ENCODE measurements around the gene SMG6. TPM values are rescaled to one million over a fixed set of nuclear protein-coding genes. Genes with fewer than 3 reads are reported as not detected.

The SMG6 gene
- total and polyA plus RNA-seq, 2 donors (not counting 1 experiment from before 2014, with no cell fraction given): 10.6 to 35.5 TPM

DNA sequence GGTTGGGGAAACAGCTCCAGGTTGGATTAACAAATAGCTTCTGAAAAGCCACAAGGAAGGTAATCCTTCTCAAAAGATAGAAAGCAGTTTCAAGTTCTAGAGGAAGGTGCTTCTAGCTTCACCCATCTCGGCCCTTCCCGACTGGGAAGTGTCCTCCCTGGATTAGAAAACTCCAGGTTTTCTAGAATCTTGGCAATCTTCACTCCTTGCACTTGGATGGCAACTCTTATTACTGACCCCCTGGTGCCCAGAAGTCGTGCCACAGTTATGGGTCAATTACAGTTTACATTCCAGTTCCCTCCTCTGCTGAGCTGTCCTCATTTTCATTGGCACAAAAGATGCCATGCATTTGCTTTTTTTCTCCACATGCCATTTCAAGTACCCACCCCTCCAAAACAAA lies 65.6 kb downstream of the SMG6 start:
- Histone ChIP-seq H4K20me1 (ENCODE audit: control insufficient read depth, insufficient read depth, low read length, poor library complexity, severe bottlenecking) (no peaks in the 10 kb centered on the region), H3K27me3 (replicated peaks in 1 of 4; ENCODE audit: control extremely low read depth in 1 of 4, control insufficient read depth in 3 of 4, insufficient read depth in 4 of 4, low read length in 3 of 4) (no peaks in the 10 kb centered on the region), H3K27ac (ENCODE audit: low read length in 2 of 2) (no peak overlapping the region), H3K9me3 (ENCODE audit: control extremely low read depth in 1 of 3, control insufficient read depth in 2 of 3, insufficient read depth in 1 of 3, low read length in 2 of 3) (no peaks in the 10 kb centered on the region), H3K4me1 (ENCODE audit: control insufficient read depth in 2 of 2, insufficient read depth in 2 of 2, low read length in 2 of 2) (peaks cover 12 to 25% of the 10 kb centered on the region in 2 donors), H2AFZ (ENCODE audit: insufficient read depth, low read depth, low read length, poor library complexity, severe bottlenecking) (no peak overlapping the region), H3K9ac (ENCODE audit: low read length) (no peak overlapping the region), H3K4me3 (ENCODE audit: control extremely low read depth in 1 of 5, extremely low read depth in 1 of 5, insufficient read depth in 1 of 5, low read depth in 2 of 5, low read length in 4 of 5) (no peak overlapping the region), H3K79me2 (ENCODE audit: control insufficient read depth, insufficient read depth, low read length) (peaks cover 10% of the 10 kb centered on the region), H3K36me3 (replicated peaks in 1 of 2; ENCODE audit: control extremely low read depth in 1 of 2, control insufficient read depth in 1 of 2, extremely low read depth in 1 of 2, insufficient read depth in 2 of 2, low read length in 1 of 2) (peaks cover 7 to 27% of the 10 kb centered on the region in 2 experiments), H3K4me2 (replicated peaks; ENCODE audit: low read depth, low read length, poor library complexity, severe bottlenecking) (no peak overlapping the region)
- peaks cover 22% of the 10 kb centered on the region for H3K4me1 Mint-ChIP-seq
- POLR2A ChIA-PET: no interaction called here
- no peak overlapping the region for H3K4me3 Mint-ChIP-seq
- ATAC-seq (ENCODE audit: low read depth): no peak
- intact Hi-C loops (cut with micrococcal nuclease): no loop called here
- WGBS (ENCODE audit: insufficient coverage): 98% methylated on average over 3 of the region's 3 CpGs
- CTCF ChIA-PET: interaction anchor here (0.9 to 1.7 kb wide), 2 partner anchors 182 to 183 kb away, joined by 4 to 6 read pairs; partner anchors contain the start of gene HIC1
- no peak overlapping the region for H3K27ac Mint-ChIP-seq
- no peaks in the 10 kb centered on the region for H3K27me3 Mint-ChIP-seq
- DNase-seq: no peak
- no peaks in the 10 kb centered on the region for H3K9me3 Mint-ChIP-seq (ENCODE audit: insufficient read depth)
- TF ChIP-seq EZH2 (IDR thresholded peaks at IDR 0.05; ENCODE audit: borderline replicate concordance, insufficient read depth, low read depth, low read length, poor library complexity, severe bottlenecking): no peak
- TF ChIP-seq, protein P1, sequence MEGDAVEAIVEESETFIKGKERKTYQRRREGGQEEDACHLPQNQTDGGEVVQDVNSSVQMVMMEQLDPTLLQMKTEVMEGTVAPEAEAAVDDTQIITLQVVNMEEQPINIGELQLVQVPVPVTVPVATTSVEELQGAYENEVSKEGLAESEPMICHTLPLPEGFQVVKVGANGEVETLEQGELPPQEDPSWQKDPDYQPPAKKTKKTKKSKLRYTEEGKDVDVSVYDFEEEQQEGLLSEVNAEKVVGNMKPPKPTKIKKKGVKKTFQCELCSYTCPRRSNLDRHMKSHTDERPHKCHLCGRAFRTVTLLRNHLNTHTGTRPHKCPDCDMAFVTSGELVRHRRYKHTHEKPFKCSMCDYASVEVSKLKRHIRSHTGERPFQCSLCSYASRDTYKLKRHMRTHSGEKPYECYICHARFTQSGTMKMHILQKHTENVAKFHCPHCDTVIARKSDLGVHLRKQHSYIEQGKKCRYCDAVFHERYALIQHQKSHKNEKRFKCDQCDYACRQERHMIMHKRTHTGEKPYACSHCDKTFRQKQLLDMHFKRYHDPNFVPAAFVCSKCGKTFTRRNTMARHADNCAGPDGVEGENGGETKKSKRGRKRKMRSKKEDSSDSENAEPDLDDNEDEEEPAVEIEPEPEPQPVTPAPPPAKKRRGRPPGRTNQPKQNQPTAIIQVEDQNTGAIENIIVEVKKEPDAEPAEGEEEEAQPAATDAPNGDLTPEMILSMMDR (IDR thresholded peaks at IDR 0.05): no peak

DNA sequence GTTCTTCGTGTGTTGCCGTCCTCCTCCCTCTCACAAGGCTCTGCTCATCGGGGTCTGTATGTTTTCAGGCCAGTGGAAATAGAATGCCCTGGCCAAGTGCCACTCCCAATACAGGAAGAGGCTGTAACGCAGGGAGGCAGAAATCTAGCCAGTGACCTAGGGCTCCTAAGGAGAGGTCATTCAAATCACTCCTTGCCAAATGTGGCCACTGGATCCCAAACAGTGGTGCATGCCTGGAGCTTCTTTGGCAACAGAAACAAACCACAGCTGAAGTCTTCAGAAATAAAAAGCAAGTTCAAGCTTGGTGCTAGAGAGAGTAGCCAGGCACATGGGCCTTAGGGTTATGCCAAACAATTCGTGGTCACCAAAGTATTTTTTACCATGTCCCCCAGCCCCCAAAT lies 66.1 kb downstream of the SMG6 start:
- DNase-seq (no peak), ATAC-seq (ENCODE audit: low read depth) (no peak)
- Histone ChIP-seq H2AFZ (ENCODE audit: insufficient read depth, low read depth, low read length, poor library complexity, severe bottlenecking) (no peak overlapping the region), H3K4me2 (replicated peaks; ENCODE audit: low read depth, low read length, poor library complexity, severe bottlenecking) (no peak overlapping the region), H3K9ac (ENCODE audit: low read length) (no peak overlapping the region), H3K79me2 (ENCODE audit: control insufficient read depth, insufficient read depth, low read length) (peaks cover 10% of the 10 kb centered on the region), H3K27ac (ENCODE audit: low read length in 2 of 2) (no peak overlapping the region), H3K4me3 (ENCODE audit: control extremely low read depth in 1 of 5, extremely low read depth in 1 of 5, insufficient read depth in 1 of 5, low read depth in 2 of 5, low read length in 4 of 5) (no peak overlapping the region), H3K36me3 (replicated peaks in 1 of 2; ENCODE audit: control extremely low read depth in 1 of 2, control insufficient read depth in 1 of 2, extremely low read depth in 1 of 2, insufficient read depth in 2 of 2, low read length in 1 of 2) (peaks cover 7 to 27% of the 10 kb centered on the region in 2 experiments), H3K27me3 (replicated peaks in 1 of 4; ENCODE audit: control extremely low read depth in 1 of 4, control insufficient read depth in 3 of 4, insufficient read depth in 4 of 4, low read length in 3 of 4) (no peaks in the 10 kb centered on the region), H4K20me1 (ENCODE audit: control insufficient read depth, insufficient read depth, low read length, poor library complexity, severe bottlenecking) (no peaks in the 10 kb centered on the region), H3K9me3 (ENCODE audit: control extremely low read depth in 1 of 3, control insufficient read depth in 2 of 3, insufficient read depth in 1 of 3, low read length in 2 of 3) (no peaks in the 10 kb centered on the region), H3K4me1 (ENCODE audit: control insufficient read depth in 2 of 2, insufficient read depth in 2 of 2, low read length in 2 of 2) (peaks cover 12 to 25% of the 10 kb centered on the region in 2 donors)
- intact Hi-C loops (cut with micrococcal nuclease): no loop called here
- H3K27me3 Mint-ChIP-seq: no peaks in the 10 kb centered on the region
- POLR2A ChIA-PET: no interaction called here
- H3K4me1 Mint-ChIP-seq: peaks cover 22% of the 10 kb centered on the region
- TF ChIP-seq, protein P1 (IDR thresholded peaks at IDR 0.05): no peak
- TF ChIP-seq EZH2 (IDR thresholded peaks at IDR 0.05; ENCODE audit: borderline replicate concordance, insufficient read depth, low read depth, low read length, poor library complexity, severe bottlenecking): no peak
- 97% methylated on average over 4 of the region's 5 CpGs for WGBS (ENCODE audit: insufficient coverage)
- no peaks in the 10 kb centered on the region for H3K9me3 Mint-ChIP-seq (ENCODE audit: insufficient read depth)
- no peak overlapping the region for H3K27ac Mint-ChIP-seq
- CTCF ChIA-PET: interaction anchor here (0.9 to 1.7 kb wide), 2 partner anchors 181 to 183 kb away, joined by 4 to 6 read pairs; partner anchors contain the start of gene HIC1
- H3K4me3 Mint-ChIP-seq: no peak overlapping the region

All from B cell (primary cell).